ACC112 (cell line): Measurements from ENCODE around the gene CACNA1G.

ENCODE experiments used
- H2AFZ ChIP-seq: fragments of 200-600 bp; sonication (generic); one replicate; pipeline ENCODE4 v1.6.0; 2017; ENCODE audit warnings: antibody characterized with exemption, low read length; ENCODE audit not compliant: unreplicated experiment
- H3K27ac ChIP-seq: fragments of 200-600 bp; sonication (generic); 2 replicates; pipeline ENCODE4 v1.5.1; 2014; ENCODE audit warnings: low read depth, mild to moderate bottlenecking, antibody characterized with exemption, low read length, moderate library complexity
- H3K27me3 ChIP-seq: fragments of 200-600 bp; sonication (generic); 2 replicates; pipeline ENCODE4 v1.6.1; 2014; ENCODE audit warnings: mild to moderate bottlenecking, antibody characterized with exemption, low read length, moderate library complexity, mixed read lengths; ENCODE audit not compliant: insufficient read depth
- H3K36me3 ChIP-seq: fragments of 200-600 bp; sonication (generic); 2 replicates; pipeline ENCODE4 v1.6.1; 2016; ENCODE audit warnings: mild to moderate bottlenecking, antibody characterized with exemption, low read length, moderate library complexity, mixed read lengths; ENCODE audit not compliant: insufficient read depth
- H3K4me1 ChIP-seq: fragments of 200-600 bp; sonication (generic); one replicate; pipeline ENCODE4 v1.6.1; 2016; ENCODE audit warnings: low read length, mixed read lengths; ENCODE audit not compliant: insufficient read depth, unreplicated experiment, control insufficient read depth
- H3K4me3 ChIP-seq: fragments of 200-600 bp; sonication (generic); 2 replicates; pipeline ENCODE4 v1.5.1; 2014; ENCODE audit warnings: mild to moderate bottlenecking, low read depth, low read length
- H3K79me2 ChIP-seq: fragments of 200-600 bp; sonication (generic); one replicate; pipeline ENCODE4 v1.6.0; 2016; ENCODE audit warnings: low read length; ENCODE audit not compliant: control insufficient read depth, unreplicated experiment, insufficient read depth

The CACNA1G gene

DNA sequence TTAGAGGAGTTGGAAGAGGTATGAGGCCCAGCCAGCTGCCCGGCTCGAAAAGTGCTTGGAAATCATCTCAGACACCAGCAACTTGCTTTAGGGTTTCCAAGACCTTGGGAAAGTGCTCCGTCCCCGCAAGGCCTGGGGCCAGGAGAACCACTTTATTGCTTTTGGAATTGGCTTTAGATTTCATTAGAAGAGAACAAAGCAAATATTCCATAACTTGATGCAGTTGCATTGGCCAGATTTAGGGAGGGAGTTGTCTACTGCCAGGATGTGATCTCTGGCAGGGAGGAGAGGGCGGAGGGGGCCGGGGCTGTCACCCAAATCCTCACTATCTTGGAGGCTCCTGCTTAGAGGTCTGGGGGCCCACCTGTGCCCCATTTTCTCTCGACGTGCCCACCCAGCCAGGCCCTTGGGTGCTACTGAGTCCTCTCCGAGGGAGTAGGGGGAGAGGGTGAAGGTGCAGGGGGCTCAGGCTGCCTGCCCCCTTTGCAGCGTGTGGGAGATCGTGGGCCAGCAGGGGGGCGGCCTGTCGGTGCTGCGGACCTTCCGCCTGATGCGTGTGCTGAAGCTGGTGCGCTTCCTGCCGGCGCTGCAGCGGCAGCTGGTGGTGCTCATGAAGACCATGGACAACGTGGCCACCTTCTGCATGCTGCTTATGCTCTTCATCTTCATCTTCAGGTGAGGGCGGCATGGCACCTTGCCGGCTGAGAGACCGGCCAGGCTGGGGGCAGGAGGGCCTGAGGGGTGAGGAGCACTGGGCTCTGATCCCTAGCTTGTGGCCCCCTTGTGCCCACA lies 30.6 kb downstream of the CACNA1G start:
- no peak overlapping the region for H3K4me3 ChIP-seq
- no peaks in the 10 kb centered on the region for H3K4me1 ChIP-seq
- H3K79me2 ChIP-seq: no peaks in the 10 kb centered on the region
- no peaks in the 10 kb centered on the region for H3K27me3 ChIP-seq
- H3K36me3 ChIP-seq: no peaks in the 10 kb centered on the region
- H2AFZ ChIP-seq: no peak overlapping the region
- no peak overlapping the region for H3K27ac ChIP-seq

DNA sequence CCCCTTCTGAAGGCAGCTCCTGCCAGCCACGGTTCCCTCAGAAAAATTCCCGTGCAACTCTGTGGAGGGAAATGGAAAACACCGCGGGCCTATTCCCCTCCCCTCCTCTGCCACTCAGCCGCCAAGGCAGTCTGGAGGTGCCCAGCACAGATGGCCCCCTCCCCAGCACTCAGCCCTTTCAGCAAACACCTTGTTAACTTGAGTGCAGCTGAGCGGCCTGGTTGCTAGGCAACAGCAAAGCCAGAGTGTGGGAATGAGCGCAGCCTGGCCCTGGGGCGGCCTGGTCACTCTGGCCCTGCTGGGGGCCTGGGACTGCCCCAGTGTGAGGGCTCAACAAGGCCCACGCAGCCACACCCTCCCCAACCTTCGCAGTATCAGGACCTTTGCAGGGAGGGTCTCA lies 32.8 kb downstream of the CACNA1G start:
- H3K36me3 ChIP-seq: no peaks in the 10 kb centered on the region
- no peak overlapping the region for H2AFZ ChIP-seq
- no peaks in the 10 kb centered on the region for H3K4me1 ChIP-seq
- no peaks in the 10 kb centered on the region for H3K27me3 ChIP-seq
- H3K79me2 ChIP-seq: no peaks in the 10 kb centered on the region
- no peak overlapping the region for H3K4me3 ChIP-seq
- no peak overlapping the region for H3K27ac ChIP-seq

DNA sequence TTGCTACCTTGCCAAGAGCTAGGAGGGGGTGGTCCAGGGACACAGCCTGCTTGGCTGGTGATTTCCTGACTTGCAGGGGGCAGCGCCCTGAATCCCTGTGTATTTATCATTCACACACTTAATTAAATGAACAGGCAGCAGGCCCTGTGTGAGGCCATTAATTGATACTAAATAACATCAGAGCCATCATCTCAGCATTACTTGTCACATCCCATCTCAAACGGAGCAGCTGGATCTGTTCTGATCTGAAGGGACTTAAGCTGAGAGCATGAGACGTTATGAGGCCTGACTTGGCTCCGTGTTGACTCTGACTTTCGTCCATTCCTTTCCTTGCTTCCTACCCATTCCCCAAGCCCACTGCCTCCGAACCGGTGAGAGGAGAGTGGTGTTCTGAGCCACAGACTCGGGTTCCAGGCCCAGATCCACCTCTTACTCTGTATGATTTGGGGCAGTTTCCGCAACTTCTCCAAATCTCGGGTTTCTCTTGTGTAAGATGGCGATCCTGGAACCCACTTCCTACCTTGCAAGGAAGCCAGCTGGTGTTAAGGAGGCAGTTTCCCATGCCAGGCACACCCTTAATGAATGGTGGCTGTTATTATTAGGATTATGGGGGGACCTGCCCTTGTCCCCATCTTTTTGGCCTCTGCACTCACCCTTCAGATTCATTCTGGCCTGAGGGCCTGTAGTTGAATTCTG lies 33.8 kb downstream of the CACNA1G start:
- no peaks in the 10 kb centered on the region for H3K4me1 ChIP-seq
- no peaks in the 10 kb centered on the region for H3K27me3 ChIP-seq
- H3K27ac ChIP-seq: no peak overlapping the region
- H2AFZ ChIP-seq: no peak overlapping the region
- no peaks in the 10 kb centered on the region for H3K79me2 ChIP-seq
- no peaks in the 10 kb centered on the region for H3K36me3 ChIP-seq
- H3K4me3 ChIP-seq: no peak overlapping the region

- Histone ChIP-seq H3K4me1 (no peaks in the 10 kb centered on the region), H2AFZ (no peak overlapping the region), H3K36me3 (no peaks in the 10 kb centered on the region), H3K27ac (no peak overlapping the region), H3K27me3 (no peaks in the 10 kb centered on the region), H3K4me3 (no peak overlapping the region), H3K79me2 (no peaks in the 10 kb centered on the region)
Observed at GRCh38 chr17:50594892-50595291, 34.4 kb downstream of the CACNA1G start.

- Histone ChIP-seq H3K27ac (no peak overlapping the region), H3K27me3 (no peaks in the 10 kb centered on the region), H3K36me3 (no peaks in the 10 kb centered on the region), H2AFZ (no peak overlapping the region), H3K4me1 (no peaks in the 10 kb centered on the region), H3K79me2 (no peaks in the 10 kb centered on the region), H3K4me3 (no peak overlapping the region)
Observed at GRCh38 chr17:50596191-50597037, 35.9 kb downstream of the CACNA1G start.

DNA sequence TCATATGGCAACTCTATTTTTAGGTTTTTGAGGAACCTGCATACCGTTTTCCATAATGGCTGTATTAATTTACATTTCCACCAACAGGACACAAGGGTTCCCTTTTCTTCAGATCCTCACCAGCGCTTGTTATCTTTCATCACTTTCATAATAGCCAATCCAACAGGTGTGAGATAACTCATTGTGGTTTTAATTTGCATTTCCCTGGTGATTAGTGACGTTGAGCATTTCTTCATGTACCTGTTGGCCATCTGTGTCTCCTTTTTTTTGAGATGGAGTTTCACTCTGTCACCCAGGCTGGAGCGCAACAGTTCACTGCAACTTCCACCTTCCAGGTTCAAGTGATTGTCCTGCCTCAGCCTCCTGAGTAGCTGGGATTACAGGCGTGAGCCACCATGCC lies 38.0 kb downstream of the CACNA1G start:
- H3K79me2 ChIP-seq: no peaks in the 10 kb centered on the region
- H3K27ac ChIP-seq: no peak overlapping the region
- H3K36me3 ChIP-seq: no peaks in the 10 kb centered on the region
- no peaks in the 10 kb centered on the region for H3K4me1 ChIP-seq
- no peak overlapping the region for H2AFZ ChIP-seq
- H3K4me3 ChIP-seq: no peak overlapping the region
- H3K27me3 ChIP-seq: no peaks in the 10 kb centered on the region

DNA sequence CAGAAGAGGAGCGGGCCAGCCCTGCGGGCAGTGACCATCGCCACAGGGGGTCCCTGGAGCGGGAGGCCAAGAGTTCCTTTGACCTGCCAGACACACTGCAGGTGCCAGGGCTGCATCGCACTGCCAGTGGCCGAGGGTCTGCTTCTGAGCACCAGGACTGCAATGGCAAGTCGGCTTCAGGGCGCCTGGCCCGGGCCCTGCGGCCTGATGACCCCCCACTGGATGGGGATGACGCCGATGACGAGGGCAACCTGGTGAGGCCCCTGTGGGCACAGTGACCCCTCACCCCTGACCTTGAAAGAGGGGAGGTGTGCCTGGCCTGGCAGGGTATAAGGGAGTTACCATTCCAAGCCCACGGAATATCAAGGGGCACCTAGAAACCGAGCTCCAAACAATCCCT lies 39.1 kb downstream of the CACNA1G start:
- Histone ChIP-seq H3K27ac (no peak overlapping the region), H2AFZ (no peak overlapping the region), H3K4me1 (no peaks in the 10 kb centered on the region), H3K27me3 (no peaks in the 10 kb centered on the region), H3K79me2 (no peaks in the 10 kb centered on the region), H3K36me3 (no peaks in the 10 kb centered on the region), H3K4me3 (no peak overlapping the region)

DNA sequence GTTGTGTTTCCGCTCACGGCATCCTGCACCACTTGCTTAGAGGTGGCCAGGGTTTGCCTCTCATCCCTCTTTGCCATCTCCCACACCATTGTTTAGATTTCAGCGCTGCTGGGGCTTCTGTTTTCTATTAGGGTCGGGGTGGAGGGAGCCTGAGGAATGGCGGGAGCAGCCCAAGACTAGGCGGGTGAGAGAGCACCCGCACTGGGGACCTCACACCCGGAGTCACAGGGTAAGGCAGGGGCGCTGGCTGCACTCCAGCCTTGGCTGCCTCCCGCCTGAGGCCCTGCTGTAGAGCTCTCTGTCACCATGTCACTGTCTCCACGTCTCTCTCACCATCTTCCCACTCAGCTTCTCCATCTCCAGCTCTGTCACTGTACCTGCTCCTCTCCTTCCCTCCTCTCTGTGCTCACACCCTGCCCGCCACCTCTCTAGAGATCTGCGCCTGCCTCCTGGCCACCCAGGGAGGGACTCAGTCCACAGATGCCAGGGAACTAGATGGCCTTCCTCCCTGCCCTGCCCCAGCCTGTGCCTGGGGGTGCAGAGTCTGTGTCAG lies 41.4 kb downstream of the CACNA1G start:
- Histone ChIP-seq H3K79me2 (no peaks in the 10 kb centered on the region), H3K36me3 (no peaks in the 10 kb centered on the region), H3K4me3 (no peak overlapping the region), H2AFZ (no peak overlapping the region), H3K27ac (no peak overlapping the region), H3K27me3 (no peaks in the 10 kb centered on the region), H3K4me1 (no peaks in the 10 kb centered on the region)

- H3K27me3 ChIP-seq: no peaks in the 10 kb centered on the region
- no peak overlapping the region for H3K27ac ChIP-seq
- H2AFZ ChIP-seq: no peak overlapping the region
- H3K36me3 ChIP-seq: no peaks in the 10 kb centered on the region
- no peak overlapping the region for H3K4me3 ChIP-seq
- no peaks in the 10 kb centered on the region for H3K4me1 ChIP-seq
- H3K79me2 ChIP-seq: no peaks in the 10 kb centered on the region
Observed at GRCh38 chr17:50602836-50603235, 42.3 kb downstream of the CACNA1G start.

GRCh38 chr17:50603340-50603739 lies 42.8 kb downstream of the CACNA1G start:
- H3K79me2 ChIP-seq: no peaks in the 10 kb centered on the region
- H2AFZ ChIP-seq: no peak overlapping the region
- no peaks in the 10 kb centered on the region for H3K27me3 ChIP-seq
- no peak overlapping the region for H3K27ac ChIP-seq
- H3K36me3 ChIP-seq: no peaks in the 10 kb centered on the region
- no peaks in the 10 kb centered on the region for H3K4me1 ChIP-seq
- H3K4me3 ChIP-seq: no peak overlapping the region
